NCI-H146 treated with DMSO at 0.1 percent for 48 hours (cell line): ENCODE results near the gene WDR72.

ENCODE experiments used
- DNase-seq: peaks from one replicate; lab custom pipeline; 2025; ENCODE audit not compliant: unreplicated experiment; lab: John Stamatoyannopoulos, UW

WDR72 gene

DNA sequence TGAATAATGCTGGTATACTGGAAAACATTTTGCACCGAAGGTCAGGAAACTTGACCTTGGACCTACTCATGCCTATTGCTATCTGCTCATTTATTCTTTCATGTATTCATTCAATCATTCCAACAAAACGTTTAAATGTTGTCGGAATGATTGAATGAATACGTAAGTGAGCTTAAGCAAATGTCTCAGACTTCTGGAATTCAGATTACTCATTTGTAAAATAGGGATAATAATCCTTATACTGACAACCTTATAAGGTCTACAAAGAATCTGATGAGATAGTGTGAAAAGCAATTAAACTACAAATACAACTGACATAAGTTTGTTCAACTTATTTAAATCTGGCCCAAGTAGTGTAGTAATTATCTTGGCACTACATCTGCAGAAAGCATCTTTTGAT is 288.7 kb downstream of the WDR72 start:
- DNase-seq = no peak

DNA sequence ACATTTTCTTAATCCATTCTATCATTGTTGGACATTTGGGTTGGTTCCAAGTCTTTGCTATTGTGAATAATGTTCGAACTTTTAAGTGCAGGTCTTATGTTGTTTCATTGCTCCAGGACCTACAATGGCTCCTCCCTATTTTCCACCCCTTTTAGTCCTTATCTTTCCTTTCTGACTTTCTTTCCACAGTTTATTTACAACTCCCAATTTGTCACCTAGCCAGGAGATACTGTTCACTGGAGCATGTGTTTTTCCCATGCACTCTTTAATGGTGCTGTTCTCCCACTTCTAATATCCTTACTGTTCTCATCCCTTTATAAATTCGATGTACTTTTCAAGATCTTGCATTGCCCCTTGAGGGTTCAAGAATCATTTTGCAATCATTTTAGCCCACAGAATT is 290.0 kb downstream of the WDR72 start:
- no peak for DNase-seq
